Left forelimb (tissue), 1 donor: Measurements from ENCODE around the gene TNNT2.

Experiments used
- DNase-seq: peaks from one replicate; pipeline ENCODE4 v3.0.0-alpha.2; 2018; ENCODE audit warnings: low spot score

TNNT2 gene

GRCh38 chr1:201403359-201403758 is 25.9 kb upstream of the TNNT2 start:
- DNase-seq, result no peak

- no peak for DNase-seq
These were observed 24.2 kb upstream of the TNNT2 start for GRCh38 chr1:201401700-201402099.

GRCh38 chr1:201400852-201401230 is 23.4 kb upstream of the TNNT2 start:
- no peak for DNase-seq

GRCh38 chr1:201400212-201400851 is 22.9 kb upstream of the TNNT2 start:
- DNase-seq, result no peak

- no peak for DNase-seq
These were observed 22.1 kb upstream of the TNNT2 start for GRCh38 chr1:201399352-201400126.

- DNase-seq, result no peak
These were observed 21.5 kb upstream of the TNNT2 start, which contains the start of gene LAD1 for GRCh38 chr1:201399018-201399351. Gene LAD1 (minus strand): TSS chr1:201399324. CDS start chr1:201399306, 18 bp downstream.

- no peak for DNase-seq
These were observed 20.2 kb upstream of the TNNT2 start for GRCh38 chr1:201397675-201398074.

- DNase-seq, result no peak
These were observed 19.5 kb upstream of the TNNT2 start for GRCh38 chr1:201396861-201397464.

- no peak for DNase-seq
These were observed 18.5 kb upstream of the TNNT2 start for GRCh38 chr1:201395936-201396335.

GRCh38 chr1:201394591-201394990 is 17.1 kb upstream of the TNNT2 start:
- DNase-seq, result no peak

- DNase-seq, result no peak
These were observed 15.6 kb upstream of the TNNT2 start for GRCh38 chr1:201393076-201393475.

GRCh38 chr1:201391651-201392511 is 14.4 kb upstream of the TNNT2 start:
- DNase-seq, result no peak

- DNase-seq, result no peak
These were observed 13.7 kb upstream of the TNNT2 start for GRCh38 chr1:201391225-201391624.

GRCh38 chr1:201389051-201389450 is 11.6 kb upstream of the TNNT2 start:
- no peak for DNase-seq

- no peak for DNase-seq
These were observed 8.7 kb upstream of the TNNT2 start for GRCh38 chr1:201386208-201386607.

- DNase-seq, result no peak
These were observed 7.9 kb upstream of the TNNT2 start for GRCh38 chr1:201385299-201385891.

GRCh38 chr1:201384406-201384782 is 6.9 kb upstream of the TNNT2 start:
- no peak for DNase-seq

GRCh38 chr1:201383647-201384405 is 6.3 kb upstream of the TNNT2 start:
- no peak for DNase-seq

GRCh38 chr1:201381130-201381529 is 3.6 kb upstream of the TNNT2 start:
- DNase-seq, result no peak

GRCh38 chr1:201379733-201380242 is 2.3 kb upstream of the TNNT2 start:
- DNase-seq, result no peak

- DNase-seq, result no peak
These were observed 1.3 kb upstream of the TNNT2 start for GRCh38 chr1:201378804-201379203.
